CD4-positive, alpha-beta memory T cell (primary cell): ENCODE measurements around the gene FHOD3. TPM values are rescaled to one million over a fixed set of nuclear protein-coding genes. Genes with fewer than 3 reads are reported as not detected.

Source experiments
- CTCF ChIA-PET: fragments of 350-600 bp; sonication (Branson Sonifier 250); formaldehyde crosslinking; loops from one replicate; lab custom pipeline; 2021; ENCODE audit warnings: inconsistent platforms; ENCODE audit not compliant: partially characterized antibody; lab: Charles Lee
- POLR2A ChIA-PET: fragments of 350-600 bp; sonication (Branson Sonifier 250); formaldehyde crosslinking; loops from one replicate; lab custom pipeline; 2021; ENCODE audit not compliant: partially characterized antibody; lab: Charles Lee
- DNase-seq, 5 donors: peaks; one replicate each; pipeline versions ENCODE4 v3.0.0 to v3.0.0-alpha.2; 2020 to 2022; ENCODE audit warnings: mixed read lengths in 1 of 5
- H3K27ac ChIP-seq: one replicate; pipeline ENCODE4 v1.7.0; 2013; ENCODE audit warnings: low read depth, low read length
- H3K27me3 ChIP-seq: 2 replicates; pipeline ENCODE4 v1.7.0; 2013; ENCODE audit warnings: mild to moderate bottlenecking, low read length, moderate library complexity; ENCODE audit not compliant: insufficient read depth
- H3K36me3 ChIP-seq: 2 replicates; pipeline ENCODE4 v1.7.0; 2013; ENCODE audit warnings: mild to moderate bottlenecking, low read length, moderate library complexity; ENCODE audit not compliant: insufficient read depth
- H3K4me1 ChIP-seq: 2 replicates; pipeline ENCODE4 v1.7.0; 2013; ENCODE audit warnings: mild to moderate bottlenecking, low read length, moderate library complexity; ENCODE audit not compliant: insufficient read depth
- H3K4me3 ChIP-seq, 2 donors: one replicate each; pipeline ENCODE4 v1.7.0; 2013; ENCODE audit warnings: low read length in 2 of 2, mild to moderate bottlenecking in 1 of 2
- H3K9me3 ChIP-seq, 2 donors: one replicate each; pipeline ENCODE4 v1.7.0; 2013; ENCODE audit warnings: low read length in 2 of 2, control low read depth in 1 of 2; ENCODE audit not compliant: control insufficient read depth in 1 of 2
- H3K27ac Mint-ChIP-seq, 7 donors: one replicate each; pipeline ENCODE4 v1.8.0; 2020 to 2021; ENCODE audit warnings: mixed read lengths in 7 of 7, mild to moderate bottlenecking in 6 of 7, inconsistent platforms in 3 of 7, moderate library complexity in 3 of 7
- H3K27me3 Mint-ChIP-seq, 2 donors: one replicate each; pipeline ENCODE4 v1.8.0; 2020 to 2021; ENCODE audit warnings: mixed read lengths in 2 of 2
- H3K36me3 Mint-ChIP-seq, 2 donors: one replicate each; pipeline ENCODE4 v1.8.0; 2020 to 2021; ENCODE audit warnings: mixed read lengths in 2 of 2, inconsistent platforms in 1 of 2, mild to moderate bottlenecking in 1 of 2
- H3K4me1 Mint-ChIP-seq, 4 donors: one replicate each; pipeline ENCODE4 v1.8.0; 2020 to 2021; ENCODE audit warnings: mixed read lengths in 4 of 4, mild to moderate bottlenecking in 1 of 4
- H3K4me3 Mint-ChIP-seq, 8 donors: one replicate each; pipeline ENCODE4 v1.8.0; 2020 to 2021; ENCODE audit warnings: mixed read lengths in 8 of 8, mild to moderate bottlenecking in 7 of 8, moderate library complexity in 6 of 8, inconsistent platforms in 3 of 8
- H3K9me3 Mint-ChIP-seq, 8 donors: one replicate each; pipeline ENCODE4 v1.8.0; 2020 to 2021; ENCODE audit warnings: mixed read lengths in 8 of 8, mild to moderate bottlenecking in 5 of 8, inconsistent platforms in 3 of 8, moderate library complexity in 1 of 8
- intact Hi-C: fragments of 100-400 bp; cut with micrococcal nuclease; formaldehyde crosslinking; loops from one replicate; pipeline ENCODE4 v1.15.1; 2023
- polyA plus RNA-seq, 2 donors: library from polyadenylated mRNA; unstranded; fragments of 300-500 nt; fragmentation: Illumina TruSeq; gene quantifications; one replicate each; pipeline ENCODE4 v1.2.3, GENCODE V29; 2021
- total RNA-seq, 2 experiments: library from RNA; stranded (reverse); gene quantifications; one replicate each; pipeline ENCODE4 v1.2.3, GENCODE V29; 2021

FHOD3 gene
- total and polyA plus RNA-seq, 4 experiments from 2014 or later = not detected

- no peaks in the 10 kb centered on the region for H3K36me3 Mint-ChIP-seq
- ChIA-PET POLR2A (no interaction called here), CTCF (no interaction called here)
- no peak overlapping the region for H3K4me3 ChIP-seq
- H3K27me3 Mint-ChIP-seq = peaks cover 2 to 15% of the 10 kb centered on the region in 2 donors
- H3K4me1 ChIP-seq = no peaks in the 10 kb centered on the region
- no peaks in the 10 kb centered on the region for H3K9me3 Mint-ChIP-seq
- H3K27me3 ChIP-seq = no peaks in the 10 kb centered on the region
- intact Hi-C loops = no loop called here
- H3K36me3 ChIP-seq = no peaks in the 10 kb centered on the region
- peaks cover 0 to 4% (median 0%) of the 10 kb centered on the region in 4 donors for H3K4me1 Mint-ChIP-seq
- no peak overlapping the region for H3K4me3 Mint-ChIP-seq
- H3K9me3 ChIP-seq = no peaks in the 10 kb centered on the region
- H3K27ac Mint-ChIP-seq = no peak overlapping the region
- no peak for DNase-seq
- H3K27ac ChIP-seq = no peak overlapping the region
Measured at GRCh38 chr18:36381075-36381474, 83.6 kb downstream of the FHOD3 start.

GRCh38 chr18:36382854-36383253 lies 85.3 kb downstream of the FHOD3 start:
- H3K27ac Mint-ChIP-seq = no peak overlapping the region
- POLR2A ChIA-PET = no interaction called here

GRCh38 chr18:36386150-36386920 lies 88.8 kb downstream of the FHOD3 start:
- Mint-ChIP-seq H3K9me3 (peaks cover 0 to 2% (median 0%) of the 10 kb centered on the region in 8 donors), H3K27ac (no peak overlapping the region), H3K4me1 (peaks cover 0 to 4% (median 0%) of the 10 kb centered on the region in 4 donors), H3K27me3 (peaks cover 3 to 7% of the 10 kb centered on the region in 2 donors), H3K4me3 (no peak overlapping the region), H3K36me3 (no peaks in the 10 kb centered on the region)
- Histone ChIP-seq H3K9me3 (no peaks in the 10 kb centered on the region), H3K4me3 (no peak overlapping the region), H3K36me3 (no peaks in the 10 kb centered on the region), H3K27ac (no peak overlapping the region), H3K27me3 (no peaks in the 10 kb centered on the region), H3K4me1 (no peaks in the 10 kb centered on the region)
- DNase-seq = no peak
- ChIA-PET CTCF (no interaction called here), POLR2A (no interaction called here)
- intact Hi-C loops = no loop called here

More at GRCh38 chr18:36382854-36383253, 85.3 kb downstream of the FHOD3 start:
- H3K4me3 ChIP-seq = no peak overlapping the region
- H3K36me3 ChIP-seq = no peaks in the 10 kb centered on the region
- peaks cover 2 to 8% of the 10 kb centered on the region in 2 donors for H3K27me3 Mint-ChIP-seq
- DNase-seq = no peak
- H3K9me3 ChIP-seq = no peaks in the 10 kb centered on the region
- no peaks in the 10 kb centered on the region for H3K4me1 ChIP-seq
- CTCF ChIA-PET = no interaction called here
- no peaks in the 10 kb centered on the region for H3K36me3 Mint-ChIP-seq
- H3K27ac ChIP-seq = no peak overlapping the region
- H3K4me1 Mint-ChIP-seq = peaks cover 0 to 4% (median 0%) of the 10 kb centered on the region in 4 donors
- intact Hi-C loops = no loop called here
- no peak overlapping the region for H3K4me3 Mint-ChIP-seq
- no peaks in the 10 kb centered on the region for H3K27me3 ChIP-seq
- no peaks in the 10 kb centered on the region for H3K9me3 Mint-ChIP-seq

- ChIA-PET CTCF (no interaction called here), POLR2A (no interaction called here)
- H3K36me3 Mint-ChIP-seq = no peaks in the 10 kb centered on the region
- H3K9me3 Mint-ChIP-seq = peaks cover 0 to 2% (median 0%) of the 10 kb centered on the region in 8 donors
- intact Hi-C loops = no loop called here
- H3K4me1 ChIP-seq = no peaks in the 10 kb centered on the region
- H3K27me3 ChIP-seq = no peaks in the 10 kb centered on the region
- H3K27ac Mint-ChIP-seq = no peak overlapping the region
- no peak overlapping the region for H3K4me3 Mint-ChIP-seq
- no peak for DNase-seq
- H3K9me3 ChIP-seq = no peaks in the 10 kb centered on the region
- H3K27ac ChIP-seq = no peak overlapping the region
- peaks cover 3 to 4% of the 10 kb centered on the region in 2 donors for H3K27me3 Mint-ChIP-seq
- H3K36me3 ChIP-seq = no peaks in the 10 kb centered on the region
- H3K4me1 Mint-ChIP-seq = no peaks in the 10 kb centered on the region
- H3K4me3 ChIP-seq = no peak overlapping the region
Measured at GRCh38 chr18:36387310-36387709, 89.8 kb downstream of the FHOD3 start.

GRCh38 chr18:36388310-36388709 lies 90.8 kb downstream of the FHOD3 start:
- peaks cover 0 to 2% (median 0%) of the 10 kb centered on the region in 8 donors for H3K9me3 Mint-ChIP-seq
- ChIA-PET POLR2A (no interaction called here), CTCF (no interaction called here)
- Histone ChIP-seq H3K36me3 (no peaks in the 10 kb centered on the region), H3K4me1 (no peaks in the 10 kb centered on the region), H3K27me3 (no peaks in the 10 kb centered on the region), H3K27ac (no peak overlapping the region), H3K9me3 (no peaks in the 10 kb centered on the region), H3K4me3 (no peak overlapping the region)
- H3K4me1 Mint-ChIP-seq = no peaks in the 10 kb centered on the region
- H3K4me3 Mint-ChIP-seq = no peak overlapping the region
- DNase-seq = no peak
- H3K27me3 Mint-ChIP-seq = peaks cover 3 to 6% of the 10 kb centered on the region in 2 donors
- H3K36me3 Mint-ChIP-seq = no peaks in the 10 kb centered on the region
- no peak overlapping the region for H3K27ac Mint-ChIP-seq
- intact Hi-C loops = no loop called here

- Mint-ChIP-seq H3K36me3 (no peaks in the 10 kb centered on the region), H3K27ac (no peak overlapping the region), H3K9me3 (peaks cover 0 to 4% (median 0%) of the 10 kb centered on the region in 8 donors), H3K4me1 (no peaks in the 10 kb centered on the region), H3K27me3 (peaks cover 3 to 8% of the 10 kb centered on the region in 2 donors), H3K4me3 (no peak overlapping the region)
- H3K27me3 ChIP-seq = no peaks in the 10 kb centered on the region
- H3K4me1 ChIP-seq = no peaks in the 10 kb centered on the region
- no peak for DNase-seq
- no peaks in the 10 kb centered on the region for H3K9me3 ChIP-seq
- H3K36me3 ChIP-seq = no peaks in the 10 kb centered on the region
- H3K4me3 ChIP-seq = no peak overlapping the region
- intact Hi-C loops = no loop called here
- CTCF ChIA-PET = no interaction called here
- POLR2A ChIA-PET = no interaction called here
- no peak overlapping the region for H3K27ac ChIP-seq
Measured at GRCh38 chr18:36389027-36389426, 91.5 kb downstream of the FHOD3 start.

GRCh38 chr18:36389811-36390581 lies 92.5 kb downstream of the FHOD3 start:
- H3K36me3 Mint-ChIP-seq = no peaks in the 10 kb centered on the region

More at GRCh38 chr18:36389811-36390581, 92.5 kb downstream of the FHOD3 start:
- Histone ChIP-seq H3K36me3 (no peaks in the 10 kb centered on the region), H3K4me3 (no peak overlapping the region), H3K9me3 (no peaks in the 10 kb centered on the region), H3K27ac (no peak overlapping the region), H3K4me1 (no peaks in the 10 kb centered on the region), H3K27me3 (no peaks in the 10 kb centered on the region)
- no peak overlapping the region for H3K27ac Mint-ChIP-seq
- intact Hi-C loops = no loop called here
- ChIA-PET POLR2A (no interaction called here), CTCF (interaction anchor here (1.1 kb wide), 1 partner anchor 19 kb away, joined by 3 read pairs; no protein-coding TSS in a partner anchor)
- no peak overlapping the region for H3K4me3 Mint-ChIP-seq
- no peak for DNase-seq
- H3K4me1 Mint-ChIP-seq = no peaks in the 10 kb centered on the region
- peaks cover 0 to 8% (median 2%) of the 10 kb centered on the region in 8 donors for H3K9me3 Mint-ChIP-seq
- H3K27me3 Mint-ChIP-seq = peaks cover 3 to 9% of the 10 kb centered on the region in 2 donors
